Stimulated activated CD8-positive, alpha-beta memory T cell treated with anti-CD3 and anti-CD28 coated beads, Interleukin-4, amount 100 ng/mL, for 24 hours (primary cell): ENCODE measurements around the gene RNF181.
"Not testable (repeated sequence)": the region's sequence is repeated elsewhere in the genome, so short reads cannot be mapped to it uniquely, and the experiment has no call there.

Experiments
- DNase-seq: peaks from one replicate; pipeline ENCODE4 v3.0.0-alpha.2; 2020; ENCODE audit warnings: low read depth

Gene RNF181

DNA sequence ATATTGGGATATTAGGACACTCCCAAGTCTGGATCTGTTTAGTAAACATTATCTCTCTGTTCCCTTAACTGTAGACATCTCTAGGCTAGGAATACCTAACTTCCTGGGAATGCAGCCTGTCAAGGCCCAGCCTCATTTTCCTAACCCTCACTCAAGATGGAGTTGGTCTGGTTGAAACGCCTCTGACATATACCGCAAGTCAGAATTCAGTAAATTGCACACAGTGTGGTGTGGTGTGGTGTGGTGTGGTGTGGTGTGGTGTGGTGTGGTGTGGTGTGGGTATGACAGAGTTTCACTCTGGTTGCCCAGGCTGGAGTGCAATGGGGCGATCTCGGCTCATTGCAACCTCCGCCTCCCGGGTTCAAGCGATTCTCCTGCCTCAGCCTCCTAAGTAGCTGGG is 19.2 kb downstream of the RNF181 start:
- not testable (repeated sequence) for DNase-seq

DNA sequence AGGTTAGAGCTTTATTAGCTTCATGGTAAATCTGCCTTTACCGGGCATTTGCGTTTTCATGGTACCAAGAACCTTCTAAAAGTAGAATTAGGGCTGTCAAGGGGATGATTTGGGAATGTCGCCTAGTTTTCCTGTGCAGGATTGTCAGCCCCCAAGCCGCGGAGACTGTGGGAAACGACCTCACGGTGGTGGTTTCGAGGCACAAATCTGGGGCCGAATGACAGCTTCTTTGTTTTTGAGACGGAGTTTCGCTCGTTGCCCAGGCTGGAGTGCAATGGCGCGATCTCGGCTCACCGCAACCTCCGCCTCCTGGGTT is 19.8 kb downstream of the RNF181 start:
- DNase-seq = no peak

DNA sequence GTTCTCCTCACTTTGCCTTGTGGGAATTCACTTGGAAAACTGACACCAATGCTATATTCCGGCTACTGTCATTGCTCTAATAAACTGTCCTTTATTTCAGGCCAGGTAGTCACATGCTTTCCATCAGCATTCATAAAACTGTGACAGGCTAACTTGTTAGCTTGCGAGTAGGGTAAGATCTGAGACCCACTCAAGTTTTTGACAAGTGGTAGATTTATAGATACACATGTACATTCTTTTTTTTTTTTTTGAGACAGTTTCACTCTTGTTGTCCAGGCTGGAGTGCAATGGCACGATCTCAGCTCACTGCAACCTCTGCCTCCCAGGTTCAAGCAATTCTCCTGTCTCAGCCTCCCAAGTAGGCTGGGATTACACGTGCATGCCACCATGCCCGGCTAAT is 22.2 kb downstream of the RNF181 start:
- not testable (repeated sequence) for DNase-seq

DNA sequence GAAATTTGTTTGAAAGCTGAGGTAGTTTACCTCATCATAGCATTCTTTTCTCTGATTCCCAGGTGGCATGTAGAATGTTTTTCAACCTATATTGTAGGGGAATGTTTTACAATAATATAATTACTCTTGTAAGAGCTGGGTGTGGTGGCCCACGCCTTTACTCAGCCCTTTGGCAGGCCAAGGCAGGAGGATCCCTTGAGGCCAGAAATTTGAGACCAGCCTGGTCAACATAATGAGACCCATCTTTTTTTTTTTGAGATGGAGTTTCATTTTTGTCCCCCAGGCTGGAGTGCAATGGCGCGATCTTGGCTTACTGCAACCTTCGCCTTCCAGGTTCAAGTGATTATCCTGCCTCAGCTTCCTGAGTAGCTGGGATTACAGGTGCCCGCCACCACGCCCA is 24.1 kb downstream of the RNF181 start:
- no peak for DNase-seq

DNA sequence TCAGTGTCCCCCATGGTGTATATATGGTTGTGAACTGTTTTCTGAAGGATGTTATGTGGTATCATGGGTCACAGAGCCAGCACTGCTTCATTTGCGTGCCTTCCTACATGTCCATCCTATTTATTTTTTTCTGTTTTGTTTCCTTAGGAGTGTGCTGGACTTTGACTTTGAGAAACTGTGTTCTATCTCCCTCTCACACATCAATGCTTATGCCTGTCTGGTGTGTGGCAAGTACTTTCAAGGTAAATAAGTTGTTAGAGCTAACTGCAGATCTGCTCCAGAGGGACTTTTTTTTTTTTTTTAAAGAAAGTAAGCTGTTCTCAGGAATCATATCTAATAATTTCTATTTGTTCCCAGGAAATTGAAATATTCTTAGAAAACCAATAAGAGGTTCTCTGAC is 25.8 kb downstream of the RNF181 start:
- no peak for DNase-seq

DNA sequence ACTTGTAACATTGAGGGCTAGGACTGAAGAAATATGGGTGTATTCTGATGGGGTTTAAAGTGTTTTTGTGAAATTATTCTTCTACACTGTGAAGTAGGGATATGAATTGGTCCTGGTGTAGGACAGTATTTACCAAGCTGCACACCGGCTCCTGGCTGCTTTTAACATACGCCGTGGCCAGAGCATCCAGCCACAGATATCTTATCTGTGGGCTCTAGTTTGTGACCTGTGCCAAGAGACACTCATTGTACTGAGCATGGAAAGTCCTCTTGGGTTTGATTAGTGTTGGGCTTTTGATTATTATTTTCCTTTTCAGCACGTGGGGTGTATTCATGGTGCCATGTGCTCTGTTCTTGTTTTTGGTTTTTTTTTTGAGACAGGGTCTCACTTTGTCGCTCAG is 28.4 kb downstream of the RNF181 start:
- no peak for DNase-seq

DNA sequence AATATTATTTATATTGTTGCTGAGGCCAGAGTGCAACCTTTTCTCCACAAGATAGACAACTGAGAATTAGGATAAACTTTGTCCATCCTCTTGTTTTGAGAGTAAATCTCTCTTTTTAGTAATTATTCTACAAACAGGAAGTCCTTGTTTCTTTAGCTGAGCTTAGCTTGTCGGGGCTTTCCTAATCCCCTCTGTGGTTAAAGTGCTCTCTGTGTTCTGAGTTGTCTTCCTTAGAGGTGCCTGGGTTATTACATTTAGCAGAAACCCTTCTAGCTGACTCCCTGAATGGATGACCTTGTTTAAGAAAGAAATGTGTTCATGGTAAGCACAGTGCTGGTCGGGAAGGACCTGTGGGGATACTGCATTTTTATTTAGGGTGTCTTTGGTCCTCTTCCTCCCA is 33.1 kb downstream of the RNF181 start:
- no peak for DNase-seq

DNA sequence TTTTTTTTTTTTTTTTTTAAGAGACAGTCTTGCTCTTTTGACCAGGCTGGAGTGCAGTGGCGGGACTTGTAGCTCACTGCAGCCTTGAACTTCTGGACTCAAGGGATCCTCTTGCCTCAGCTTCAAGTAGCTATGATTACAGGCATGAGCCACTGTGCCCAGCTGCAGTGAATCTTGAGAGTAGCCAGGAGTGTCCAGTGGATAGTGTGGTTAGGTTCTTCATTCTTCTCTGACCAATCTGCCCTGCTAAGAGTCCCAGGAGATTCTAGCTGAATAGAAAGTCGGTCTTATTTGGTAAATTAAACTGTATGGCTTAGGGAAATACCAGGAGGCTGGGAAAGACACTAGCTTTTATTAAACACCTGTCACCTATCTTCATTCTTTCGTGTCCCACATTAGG is 35.8 kb downstream of the RNF181 start:
- DNase-seq = no peak

DNA sequence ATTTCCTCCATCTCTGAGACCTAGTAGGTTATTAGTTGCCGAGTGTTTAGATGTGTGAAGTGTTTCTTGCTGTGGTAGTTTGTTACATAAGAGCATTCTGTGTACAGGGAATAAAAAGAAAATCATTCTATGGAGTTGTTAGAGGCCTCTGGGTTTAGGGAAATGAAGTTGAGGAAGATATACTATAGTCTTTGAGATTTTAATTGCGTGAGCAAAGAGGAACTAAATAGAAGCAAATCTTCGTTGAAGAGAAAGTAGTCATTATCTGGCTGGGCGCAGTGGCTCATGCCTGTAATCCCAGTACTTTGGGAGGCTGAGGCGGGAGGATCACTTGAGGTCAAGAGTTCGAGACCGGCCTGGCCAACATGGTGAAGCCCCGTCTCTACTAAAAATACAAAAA is 39.5 kb downstream of the RNF181 start:
- no peak for DNase-seq

DNA sequence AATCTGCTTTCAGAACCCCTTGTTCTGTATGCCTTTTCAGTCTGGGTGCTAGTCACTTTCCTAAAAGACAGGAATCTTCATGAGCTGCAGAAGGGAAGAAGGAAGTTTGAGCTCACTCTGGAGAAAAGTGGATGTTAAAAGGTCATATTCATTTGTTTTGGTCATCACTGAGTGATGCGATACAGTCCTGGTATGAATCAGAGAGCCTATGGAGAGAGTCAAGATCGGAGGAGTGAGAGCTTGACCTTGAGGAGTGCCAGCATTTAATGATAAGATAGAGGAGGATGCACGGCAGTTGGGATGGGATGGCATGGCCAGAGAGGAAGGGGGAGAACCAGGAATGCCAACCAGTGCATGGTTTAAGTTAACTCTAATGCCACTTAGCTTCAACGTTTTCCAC is 40.1 kb downstream of the RNF181 start:
- DNase-seq = no peak

DNA sequence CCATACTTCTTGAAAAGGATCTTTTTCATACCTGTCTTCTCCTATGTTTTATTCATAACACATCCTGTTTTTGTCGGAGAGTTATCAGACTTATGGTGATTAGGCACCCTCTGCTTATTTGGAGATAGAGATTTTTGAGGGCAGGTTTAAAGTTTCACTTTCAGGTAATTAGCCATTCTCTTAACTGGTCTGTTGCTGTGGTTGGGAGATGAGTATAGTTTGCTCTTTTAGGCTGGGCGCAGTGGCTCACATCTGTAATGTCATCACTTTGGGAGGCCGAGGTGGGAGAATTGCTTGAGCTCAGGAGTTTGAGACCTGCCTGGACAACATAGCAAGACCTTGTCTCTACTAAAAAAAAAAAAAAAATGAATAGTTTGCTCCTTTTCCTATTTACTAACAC is 47.2 kb downstream of the RNF181 start:
- DNase-seq = no peak

DNA sequence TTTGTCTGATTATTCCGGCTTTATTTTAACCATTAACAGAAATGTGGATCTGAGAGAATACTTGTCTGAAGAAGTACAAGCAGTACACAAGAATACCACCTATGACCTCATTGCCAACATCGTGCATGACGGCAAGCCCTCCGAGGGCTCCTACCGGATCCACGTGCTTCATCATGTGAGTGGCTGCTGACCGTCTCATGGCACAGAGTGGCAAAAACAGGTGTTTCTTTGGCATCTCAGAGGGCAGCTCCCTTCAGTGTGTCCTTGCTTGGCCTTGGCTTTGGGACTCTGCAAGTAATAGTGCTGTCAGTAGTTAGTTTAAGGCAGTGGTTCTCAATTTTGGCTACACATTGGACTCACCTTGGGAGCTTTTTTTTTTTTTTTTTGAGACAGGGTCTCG is 49.4 kb downstream of the RNF181 start:
- DNase-seq = no peak

DNA sequence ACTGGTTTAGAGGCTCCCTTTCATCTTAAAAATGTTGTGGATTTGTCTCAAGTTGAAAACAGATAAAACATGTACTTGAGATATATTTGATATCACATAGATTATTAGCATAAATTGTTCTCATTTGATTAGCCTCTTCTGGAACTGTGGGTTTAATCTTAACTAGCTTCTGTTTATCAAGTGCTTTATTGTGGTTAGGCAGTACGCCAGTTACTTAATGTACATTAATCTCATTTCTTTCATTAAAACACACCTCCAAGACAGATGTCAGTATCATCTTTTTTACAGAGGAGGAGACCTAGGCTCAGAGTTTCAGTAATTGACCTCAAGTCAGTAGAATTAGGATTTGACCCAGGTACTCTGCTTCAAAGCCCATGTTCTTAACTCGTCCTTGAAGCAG is 50.6 kb downstream of the RNF181 start:
- DNase-seq = no peak
